HG03442 (cell line): Measurements from ENCODE around the gene CCDC149.
A peak's percentile ranks its signal among the peaks of the same experiment; 100 is the strongest.

Source experiments
- ATAC-seq: cut with Tn5 transposase; IDR thresholded peaks from one replicate; pipeline ENCODE4 v1.9.1; 2021; ENCODE audit warnings: mild to moderate bottlenecking, moderate library complexity; ENCODE audit not compliant: unreplicated experiment

Gene CCDC149

GRCh38 chr4:24912252-24913118 is at the start of gene CCDC149:
TSS of gene CCDC149 (minus strand) at chr4:24913042. CDS start at chr4:24912864, 178 bp downstream.
- ATAC-seq: peak; percentile 63

DNA sequence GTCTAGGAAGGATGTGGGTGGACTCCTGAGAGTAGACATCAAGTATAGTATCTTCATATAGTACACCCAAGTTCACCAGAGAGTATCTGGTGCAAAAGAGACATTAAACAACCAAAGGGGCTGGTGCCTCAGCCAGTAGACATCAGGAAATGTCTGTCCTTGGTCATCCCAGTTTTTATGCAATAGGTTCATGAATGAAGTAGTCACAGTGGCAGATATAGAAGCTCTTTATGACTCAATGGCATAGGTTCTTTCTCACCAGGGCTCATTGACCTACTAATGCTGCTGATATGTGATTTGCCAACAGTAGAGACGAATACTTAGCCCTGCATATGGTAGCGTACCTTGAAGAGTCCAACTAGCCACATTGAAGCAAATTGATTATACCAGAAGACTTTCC is 45.0 kb upstream of the CCDC149 start:
- no peak for ATAC-seq

GRCh38 chr4:24956763-24957162 is 43.9 kb upstream of the CCDC149 start:
- no peak for ATAC-seq

DNA sequence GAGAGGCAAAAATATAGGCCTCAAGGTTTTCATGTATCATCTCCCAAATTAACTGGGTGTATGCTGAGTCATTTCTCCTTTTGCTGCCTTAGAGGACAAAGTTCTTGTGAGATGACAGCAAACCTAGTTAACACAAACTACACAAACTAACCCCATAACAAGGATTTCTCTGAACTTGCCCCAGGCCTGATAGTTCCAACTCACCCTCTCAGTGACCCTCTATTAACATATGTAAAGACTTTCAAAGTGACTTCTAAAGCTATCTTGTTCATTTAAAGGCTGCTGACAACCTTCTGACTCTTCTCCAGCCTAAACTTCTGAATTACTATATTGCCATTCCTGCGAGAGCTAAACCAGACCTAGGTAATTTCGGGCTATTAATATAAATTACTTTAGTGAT is 43.2 kb upstream of the CCDC149 start:
- no peak for ATAC-seq

DNA sequence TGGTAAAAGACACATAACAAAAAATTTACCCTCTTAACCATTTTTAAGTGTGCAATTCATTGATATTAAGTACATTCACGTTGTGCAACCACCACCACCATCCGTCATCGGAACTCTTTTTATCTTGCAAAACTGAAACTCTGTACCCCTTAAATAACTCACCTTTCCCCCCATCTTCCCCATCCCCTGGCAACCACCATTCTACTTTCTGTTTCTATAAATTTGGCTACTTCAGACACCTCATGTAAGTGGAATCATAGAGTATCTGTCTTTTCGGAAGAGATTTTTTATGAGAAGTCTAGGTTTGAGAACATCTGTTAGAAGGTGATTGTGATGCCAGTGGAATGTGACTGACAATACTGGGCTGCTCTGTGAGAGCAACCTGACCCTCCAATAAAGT is 39.8 kb upstream of the CCDC149 start:
- no peak for ATAC-seq

GRCh38 chr4:24949970-24950369 is 37.1 kb upstream of the CCDC149 start:
- no peak for ATAC-seq

DNA sequence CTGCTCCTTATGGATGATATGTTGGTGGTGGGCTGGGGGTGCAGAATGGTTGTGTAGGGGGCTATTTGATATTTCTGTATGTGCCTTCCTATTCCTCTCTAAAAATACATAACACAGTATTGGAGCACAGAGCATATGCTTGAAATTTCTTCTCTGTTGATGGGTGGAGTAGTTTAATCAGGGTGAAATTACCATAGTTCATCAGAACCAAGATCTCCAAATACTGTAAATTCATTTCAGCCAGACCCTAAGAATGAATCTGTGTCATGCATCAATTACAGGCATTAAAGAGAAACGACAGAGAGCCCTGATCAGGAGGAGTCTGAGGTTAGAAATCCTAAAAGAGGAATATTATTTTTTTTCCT is 25.1 kb upstream of the CCDC149 start:
- no peak for ATAC-seq

GRCh38 chr4:24937176-24937916 is 24.5 kb upstream of the CCDC149 start:
- ATAC-seq: no peak

DNA sequence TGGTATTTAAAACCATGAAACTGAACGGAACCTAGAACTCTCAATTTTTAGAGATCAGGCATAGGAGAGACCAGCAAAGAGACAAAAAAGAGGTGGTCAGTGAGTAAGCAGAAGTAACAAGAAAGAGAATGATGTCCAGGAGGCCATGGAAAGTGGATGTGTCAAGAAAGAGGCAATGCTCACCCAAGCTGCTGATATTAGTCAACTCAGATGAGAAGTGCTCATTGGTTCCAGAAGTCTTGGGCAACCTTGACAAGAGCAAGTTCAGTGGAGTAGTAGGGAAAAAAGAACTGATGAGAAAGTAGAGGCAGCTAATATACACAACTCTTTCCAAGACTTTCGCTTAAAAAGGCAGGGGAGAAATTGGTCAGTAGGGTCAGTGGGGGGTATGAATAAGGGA is 23.0 kb upstream of the CCDC149 start:
- no peak for ATAC-seq

DNA sequence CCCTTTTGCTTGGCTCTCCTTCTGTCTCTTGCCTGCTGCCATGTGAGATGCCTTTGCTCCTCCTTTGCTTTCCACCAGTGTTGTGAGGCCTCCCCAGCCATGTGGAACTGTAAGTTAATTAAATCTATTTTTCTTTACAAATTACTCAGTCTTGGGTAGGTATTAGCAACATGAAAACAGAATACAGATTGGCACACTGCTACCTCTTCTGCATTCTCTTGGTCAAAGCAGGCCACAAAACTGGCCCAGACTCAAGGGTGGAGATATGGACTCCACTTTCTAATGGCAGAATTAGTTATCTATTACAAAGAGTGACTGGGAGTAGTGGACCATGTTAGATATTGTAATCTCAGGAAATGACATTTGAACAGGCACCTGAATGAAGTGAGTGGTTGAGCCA is 21.5 kb upstream of the CCDC149 start:
- ATAC-seq: no peak

GRCh38 chr4:24933684-24934275 is 20.9 kb upstream of the CCDC149 start:
- no peak for ATAC-seq

- ATAC-seq: no peak
Observed at GRCh38 chr4:24932515-24933225, 19.8 kb upstream of the CCDC149 start.

GRCh38 chr4:24930151-24930550 is 17.3 kb upstream of the CCDC149 start:
- no peak for ATAC-seq

- no peak for ATAC-seq
Observed at GRCh38 chr4:24928708-24929107, 15.9 kb upstream of the CCDC149 start.

- no peak for ATAC-seq
Observed at GRCh38 chr4:24927049-24927448, 14.2 kb upstream of the CCDC149 start.

GRCh38 chr4:24924309-24924781 is 11.5 kb upstream of the CCDC149 start:
- ATAC-seq: no peak

- ATAC-seq: no peak
Observed at GRCh38 chr4:24923550-24923949, 10.7 kb upstream of the CCDC149 start.

GRCh38 chr4:24923002-24923401 is 10.2 kb upstream of the CCDC149 start:
- ATAC-seq: no peak

- no peak for ATAC-seq
Observed at GRCh38 chr4:24922416-24922815, 9.6 kb upstream of the CCDC149 start.

GRCh38 chr4:24921491-24921890 is 8.6 kb upstream of the CCDC149 start:
- ATAC-seq: no peak

- ATAC-seq: no peak
Observed at GRCh38 chr4:24920008-24920407, 7.2 kb upstream of the CCDC149 start.
